ENCODE data around the gene OR4D1. TPM values are rescaled to one million over a fixed set of nuclear protein-coding genes. Genes with fewer than 3 reads are reported as not detected.

Gene OR4D1
- total RNA-seq, 1 donor from 2014 or later, result not detected

- DNase-seq (ENCODE audit: low read depth), result no peak
Observed at GRCh38 chr17:58193641-58194255, 45.6 kb downstream of the OR4D1 start.

GRCh38 chr17:58195518-58196123, 47.4 kb downstream of the OR4D1 start:
- DNase-seq (ENCODE audit: low read depth), result no peak

- no peak for DNase-seq (ENCODE audit: low read depth)
Observed at GRCh38 chr17:58196610-58197009, 48.4 kb downstream of the OR4D1 start.

GRCh38 chr17:58200024-58200633, 51.9 kb downstream of the OR4D1 start:
- peak; percentile 18 for DNase-seq (ENCODE audit: low read depth)

- no peak for DNase-seq (ENCODE audit: low read depth)
Observed at GRCh38 chr17:58202859-58203258, 54.7 kb downstream of the OR4D1 start.

- DNase-seq (ENCODE audit: low read depth), result no peak
Observed at GRCh38 chr17:58204796-58205195, 56.6 kb downstream of the OR4D1 start.

GRCh38 chr17:58205936-58206335, 57.8 kb downstream of the OR4D1 start:
- no peak for DNase-seq (ENCODE audit: low read depth)

GRCh38 chr17:58207451-58207850, 59.3 kb downstream of the OR4D1 start:
- no peak for DNase-seq (ENCODE audit: low read depth)

GRCh38 chr17:58208344-58208743, 60.2 kb downstream of the OR4D1 start:
- DNase-seq (ENCODE audit: low read depth), result no peak

Other genes with a start within 250 kb of the OR4D1 start
- gene CUEDC1, start 193.0 kb upstream of the OR4D1 start, total RNA-seq, result 10.1 and 20.1 TPM in 2 replicates
- 45.8 and 79.1 TPM in 2 replicates for gene VEZF1, start 160.1 kb upstream of the OR4D1 start, total RNA-seq
- 348 and 471 TPM in 2 replicates for gene SRSF1, start 141.1 kb upstream of the OR4D1 start, total RNA-seq
- gene DYNLL2, start 65.0 kb upstream of the OR4D1 start, total RNA-seq, result 10.4 and 20.7 TPM in 2 replicates
- not detected in 2 replicates for gene OR4D2, start 18.6 kb downstream of the OR4D1 start, total RNA-seq
- gene EPX, start 44.3 kb downstream of the OR4D1 start, total RNA-seq, result not detected in 2 replicates
- gene MKS1, start 70.9 kb downstream of the OR4D1 start, total RNA-seq, result 15.7 and 20.1 TPM in 2 replicates
- gene LPO, start 90.2 kb downstream of the OR4D1 start, total RNA-seq, result not detected in 2 replicates
- gene MPO, start 132.6 kb downstream of the OR4D1 start, total RNA-seq, result 0.17 TPM in 1 of 2 replicates, not detected in the other
- gene TSPOAP1, start 180.4 kb downstream of the OR4D1 start, total RNA-seq, result 0.17 and 6.1 TPM in 2 replicates
- gene SUPT4H1, start 203.8 kb downstream of the OR4D1 start, total RNA-seq, result 53.8 and 85.3 TPM in 2 replicates